Measurements from ENCODE around the gene KPTN. TPM values are rescaled to one million over a fixed set of nuclear protein-coding genes. Genes with fewer than 3 reads are reported as not detected.

The KPTN gene
- polyA plus RNA-seq, 3 donors, result 9.5 to 9.7 (median 9.5) TPM

DNA sequence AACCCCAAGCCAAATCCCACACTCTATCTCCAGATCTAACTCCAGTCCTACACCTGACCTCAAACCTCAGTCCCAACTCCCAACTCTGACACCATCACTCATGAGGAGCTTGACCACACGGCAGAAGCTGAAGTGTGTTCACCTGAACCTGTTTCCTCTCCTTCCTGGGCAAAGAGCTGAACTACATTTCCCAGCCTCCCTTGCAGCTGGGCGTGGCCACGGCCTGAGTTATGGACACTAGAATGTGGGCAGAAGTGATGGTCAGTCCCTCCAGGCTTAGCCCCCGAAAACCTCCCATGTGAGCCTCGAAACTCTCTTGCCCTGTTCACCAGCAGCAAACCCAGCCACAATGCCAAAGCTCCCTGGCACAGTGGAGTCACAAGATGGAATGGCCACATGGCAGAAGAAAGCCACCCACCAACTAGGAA, 45.2 kb downstream of the KPTN start:
- peaks cover 25 to 53% (median 29%) of the 10 kb centered on the region in 3 donors for H3K27me3 Mint-ChIP-seq (ENCODE audit: low read depth in 3 of 3)
- peaks cover 0 to 4% (median 0%) of the 10 kb centered on the region in 7 donors for H3K9me3 Mint-ChIP-seq
- H3K79me2 ChIP-seq (ENCODE audit: insufficient read depth, low read length), result no peaks in the 10 kb centered on the region
- peak overlapping the region in 1 of 7 donors; percentile 62 for H3K27ac Mint-ChIP-seq
- no peaks in the 10 kb centered on the region for H3K36me3 Mint-ChIP-seq
- intact Hi-C loops (cut with micrococcal nuclease), result loop anchor here (5.0 to 10.0 kb wide), 2 partner anchors 76 to 78 kb away; partner anchors contain the start of gene NAPA (in 2 of the 2)
- 48% methylated on average over 3 of the region's 5 CpGs for WGBS (ENCODE audit: insufficient coverage)
- peaks cover 2% of the 10 kb centered on the region for H3K4me1 Mint-ChIP-seq
- peaks cover 4 to 17% of the 10 kb centered on the region in 2 donors for H3K27me3 ChIP-seq (ENCODE audit: control insufficient read depth in 2 of 2, insufficient read depth in 2 of 2, low read length in 2 of 2)
- no peak overlapping the region for H3K27ac ChIP-seq (ENCODE audit: low read depth in 1 of 2, low read length in 2 of 2)
- H3K4me3 ChIP-seq (replicated peaks in 1 of 3; ENCODE audit: low read depth in 2 of 3, low read length in 3 of 3), result no peak overlapping the region
- no peak for TF ChIP-seq CTCF (IDR thresholded peaks at IDR 0.05)
- no peak overlapping the region for H3K4me2 ChIP-seq (replicated peaks; ENCODE audit: extremely low read depth, low read length, poor library complexity, severe bottlenecking)
- DNase-seq, result no peak
- H3K9ac ChIP-seq (ENCODE audit: insufficient read depth, low read length, poor library complexity, severe bottlenecking), result no peak overlapping the region
- H3K9me3 ChIP-seq (replicated peaks in 1 of 2; ENCODE audit: control insufficient read depth in 1 of 2, insufficient read depth in 1 of 2, low read length in 2 of 2), result no peaks in the 10 kb centered on the region
- H3K4me1 ChIP-seq (ENCODE audit: control insufficient read depth in 1 of 2, insufficient read depth in 2 of 2, low read length in 2 of 2), result no peaks in the 10 kb centered on the region
- no peak overlapping the region for H3K4me3 Mint-ChIP-seq
- H3K36me3 ChIP-seq (replicated peaks in 1 of 2; ENCODE audit: control insufficient read depth in 1 of 2, insufficient read depth in 2 of 2, low read length in 2 of 2), result no peaks in the 10 kb centered on the region
- no peaks in the 10 kb centered on the region for H4K20me1 ChIP-seq (ENCODE audit: insufficient read depth, low read length)
- no peak overlapping the region for H2AFZ ChIP-seq (ENCODE audit: insufficient read depth, low read depth, low read length, poor library complexity, severe bottlenecking)

GRCh38 chr19:47437500-47437899, 46.5 kb downstream of the KPTN start:
- no peak for DNase-seq
- no peaks in the 10 kb centered on the region for H3K36me3 Mint-ChIP-seq
- intact Hi-C loops (cut with micrococcal nuclease), result loop anchor here (2.0 to 10.0 kb wide), 3 partner anchors 77 to 261 kb away; partner anchors contain the start of gene NAPA (in 2 of the 2)
- no peaks in the 10 kb centered on the region for H3K36me3 ChIP-seq (replicated peaks in 1 of 2; ENCODE audit: control insufficient read depth in 1 of 2, insufficient read depth in 2 of 2, low read length in 2 of 2)
- peaks cover 13 to 44% (median 22%) of the 10 kb centered on the region in 3 donors for H3K27me3 Mint-ChIP-seq (ENCODE audit: low read depth in 3 of 3)
- no peak overlapping the region for H3K27ac ChIP-seq (ENCODE audit: low read depth in 1 of 2, low read length in 2 of 2)
- H3K9me3 ChIP-seq (replicated peaks in 1 of 2; ENCODE audit: control insufficient read depth in 1 of 2, insufficient read depth in 1 of 2, low read length in 2 of 2), result no peaks in the 10 kb centered on the region
- peaks cover 0 to 5% of the 10 kb centered on the region in 2 donors for H3K27me3 ChIP-seq (ENCODE audit: control insufficient read depth in 2 of 2, insufficient read depth in 2 of 2, low read length in 2 of 2)
- no peak overlapping the region for H3K9ac ChIP-seq (ENCODE audit: insufficient read depth, low read length, poor library complexity, severe bottlenecking)
- TF ChIP-seq CTCF (IDR thresholded peaks at IDR 0.05), result no peak
- 49% methylated on average over 9 of the region's 12 CpGs for WGBS (ENCODE audit: insufficient coverage)
- peaks cover 0 to 8% (median 0%) of the 10 kb centered on the region in 7 donors for H3K9me3 Mint-ChIP-seq
- no peak overlapping the region for H3K27ac Mint-ChIP-seq
- peaks cover 2% of the 10 kb centered on the region for H3K4me1 Mint-ChIP-seq
- peak overlapping the region in 1 of 2 donors; percentile 33 for H3K4me3 Mint-ChIP-seq
- no peaks in the 10 kb centered on the region for H3K79me2 ChIP-seq (ENCODE audit: insufficient read depth, low read length)
- no peak overlapping the region for H2AFZ ChIP-seq (ENCODE audit: insufficient read depth, low read depth, low read length, poor library complexity, severe bottlenecking)
- no peak overlapping the region for H3K4me3 ChIP-seq (replicated peaks in 1 of 3; ENCODE audit: low read depth in 2 of 3, low read length in 3 of 3)
- H3K4me2 ChIP-seq (replicated peaks; ENCODE audit: extremely low read depth, low read length, poor library complexity, severe bottlenecking), result no peak overlapping the region
- no peaks in the 10 kb centered on the region for H3K4me1 ChIP-seq (ENCODE audit: control insufficient read depth in 1 of 2, insufficient read depth in 2 of 2, low read length in 2 of 2)
- no peaks in the 10 kb centered on the region for H4K20me1 ChIP-seq (ENCODE audit: insufficient read depth, low read length)
